H1 (cell line): ENCODE measurements around the gene POLE3. TPM values are rescaled to one million over a fixed set of nuclear protein-coding genes. Genes with fewer than 3 reads are reported as not detected.

Source experiments
- CTCF ChIA-PET: fragments of 300-600 bp; sonication (Branson Sonifier 250); formaldehyde crosslinking; loops from one replicate; lab custom pipeline; 2021; ENCODE audit not compliant: partially characterized antibody; lab: Charles Lee
- POLR2A ChIA-PET: fragments of 300-600 bp; sonication (Branson Sonifier 250); formaldehyde crosslinking; loops from one replicate; lab custom pipeline; 2021; ENCODE audit warnings: inconsistent platforms; ENCODE audit not compliant: partially characterized antibody; lab: Charles Lee
- DNase-seq, 2 experiments: peaks; one replicate each; pipeline versions ENCODE4 v3.0.0 to v3.0.0-alpha.2; 2010 to 2022; ENCODE audit warnings: low spot score in 2 of 2, low read depth in 1 of 2, mixed read lengths in 1 of 2
- FAIRE-seq: peaks from 2 replicates; lab custom pipeline; 2011; peaks lifted over from hg19 to GRCh38; lab: Jason Lieb, UNC
- H2AFZ ChIP-seq: 2 replicates; pipeline ENCODE4 v1.8.1; 2012; ENCODE audit warnings: low read length, inconsistent platforms
- H2AK5ac ChIP-seq: 2 replicates; pipeline ENCODE4 v1.6.1; 2013; ENCODE audit warnings: low read depth, low read length
- H2BK120ac ChIP-seq: replicated peaks from 2 replicates; pipeline ENCODE3; 2013; ENCODE audit warnings: low read depth, low read length, inconsistent platforms
- H2BK12ac ChIP-seq: 2 replicates; pipeline ENCODE4 v1.6.1; 2013; ENCODE audit warnings: low read depth, low read length
- H2BK15ac ChIP-seq: 2 replicates; pipeline ENCODE4 v1.6.1; 2013; ENCODE audit warnings: low read length
- H2BK20ac ChIP-seq: 2 replicates; pipeline ENCODE4 v1.6.1; 2013; ENCODE audit warnings: low read length
- H2BK5ac ChIP-seq: 2 replicates; pipeline ENCODE4 v1.6.1; 2013; ENCODE audit warnings: low read depth, low read length
- H3K14ac ChIP-seq: 2 replicates; pipeline ENCODE4 v1.6.1; 2013; ENCODE audit warnings: inconsistent platforms; ENCODE audit not compliant: insufficient read length
- H3K18ac ChIP-seq: 2 replicates; pipeline ENCODE4 v1.6.1; 2013; ENCODE audit warnings: low read length; ENCODE audit errors: extremely low read depth
- H3K23ac ChIP-seq: 2 replicates; pipeline ENCODE4 v1.6.1; 2013; ENCODE audit warnings: inconsistent platforms; ENCODE audit not compliant: insufficient read length
- H3K23me2 ChIP-seq: 2 replicates; pipeline ENCODE4 v1.6.1; 2013; ENCODE audit warnings: low read depth, low read length
- H3K27ac ChIP-seq: 2 replicates; pipeline ENCODE4 v1.6.1; 2011; ENCODE audit warnings: low read depth, low read length, inconsistent platforms
- H3K27me3 ChIP-seq, 4 experiments: replicated peaks in 1 of 4; 1 replicate in 1 of 4; 2 replicates in 3 of 4; pipeline versions ENCODE4 v1.6.1 to v1.8.1; 2011 to 2013; ENCODE audit warnings: low read length in 3 of 4, mild to moderate bottlenecking in 3 of 4, inconsistent platforms in 2 of 4, mixed read lengths in 2 of 4, moderate library complexity in 1 of 4; ENCODE audit not compliant: control insufficient read depth in 3 of 4, insufficient read depth in 3 of 4; ENCODE audit errors: extremely low read depth in 1 of 4
- H3K36me3 ChIP-seq, 4 experiments: 2 replicates each; pipeline versions ENCODE4 v1.6.1 to v1.8.1; 2011 to 2013; ENCODE audit warnings: mild to moderate bottlenecking in 4 of 4, low read length in 3 of 4, moderate library complexity in 2 of 4, control low read depth in 1 of 4, inconsistent platforms in 1 of 4; ENCODE audit not compliant: insufficient read depth in 4 of 4, control insufficient read depth in 2 of 4
- H3K4ac ChIP-seq: replicated peaks from 2 replicates; pipeline ENCODE3; 2013; ENCODE audit warnings: low read length, low read depth, mixed read lengths, inconsistent platforms; ENCODE audit not compliant: insufficient read length
- H3K4me1 ChIP-seq, 4 experiments: replicated peaks in 1 of 4; 1 replicate in 1 of 4; 2 replicates in 3 of 4; pipeline versions ENCODE4 v1.6.1 to v1.8.1; 2011 to 2013; ENCODE audit warnings: low read length in 3 of 4, inconsistent platforms in 2 of 4, mixed read lengths in 1 of 4; ENCODE audit not compliant: insufficient read depth in 4 of 4, control insufficient read depth in 3 of 4
- H3K4me2 ChIP-seq, 2 experiments: 2 replicates each; pipeline versions ENCODE4 v1.6.1 to v1.8.1; 2011 to 2013; ENCODE audit warnings: low read depth in 2 of 2, low read length in 2 of 2, control low read depth in 1 of 2, inconsistent platforms in 1 of 2, mild to moderate bottlenecking in 1 of 2; ENCODE audit not compliant: insufficient read depth in 1 of 2
- H3K4me3 ChIP-seq, 4 experiments: fragments of 200-600, 300-600 bp in 1 of 4; sonication (generic), shearing (Covaris generic), sonication (Bioruptor Twin) in 1 of 4; 2 replicates each; pipeline versions ENCODE4 v1.5.1 to v1.8.1; 2011 to 2016; ENCODE audit warnings: low read length in 4 of 4, low read depth in 3 of 4, control low read depth in 2 of 4, inconsistent platforms in 2 of 4, mild to moderate bottlenecking in 2 of 4, mixed read lengths in 1 of 4, moderate library complexity in 1 of 4; ENCODE audit not compliant: insufficient read depth in 2 of 4; ENCODE audit errors: extremely low read depth in 1 of 4
- H3K56ac ChIP-seq: replicated peaks from 2 replicates; pipeline ENCODE3; 2013; ENCODE audit warnings: low read depth, mild to moderate bottlenecking, mixed read lengths, low read length, inconsistent platforms; ENCODE audit not compliant: insufficient read length
- H3K79me1 ChIP-seq: 2 replicates; pipeline ENCODE4 v1.6.1; 2013; ENCODE audit warnings: low read depth, low read length, control low read depth
- H3K79me2 ChIP-seq, 2 experiments: 2 replicates each; pipeline versions ENCODE4 v1.6.1 to v1.8.1; 2012 to 2013; ENCODE audit warnings: low read length in 2 of 2, mild to moderate bottlenecking in 2 of 2, inconsistent platforms in 1 of 2; ENCODE audit not compliant: insufficient read depth in 2 of 2, control insufficient read depth in 1 of 2
- H3K9ac ChIP-seq, 4 experiments: replicated peaks in 1 of 4; 1 replicate in 1 of 4; 2 replicates in 3 of 4; pipeline versions ENCODE4 v1.6.1 to v1.8.1; 2011 to 2013; ENCODE audit warnings: low read depth in 3 of 4, low read length in 3 of 4, control low read depth in 2 of 4, mild to moderate bottlenecking in 2 of 4, moderate library complexity in 2 of 4, inconsistent platforms in 1 of 4; ENCODE audit errors: extremely low read depth in 1 of 4
- H3K9me3 ChIP-seq, 2 experiments: 2 replicates each; pipeline versions ENCODE4 v1.6.1 to v1.8.1; 2012 to 2013; ENCODE audit warnings: mild to moderate bottlenecking in 2 of 2, moderate library complexity in 2 of 2, control low read depth in 1 of 2, inconsistent platforms in 1 of 2, low read depth in 1 of 2, low read length in 1 of 2, mixed read lengths in 1 of 2; ENCODE audit not compliant: insufficient read depth in 2 of 2
- H4K20me1 ChIP-seq, 2 experiments: replicated peaks in 1 of 2; 2 replicates each; pipeline versions ENCODE3 to v1.8.1; 2011 to 2013; ENCODE audit warnings: inconsistent platforms in 2 of 2, low read length in 2 of 2, mild to moderate bottlenecking in 1 of 2; ENCODE audit not compliant: insufficient read depth in 2 of 2, control insufficient read depth in 1 of 2
- H4K5ac ChIP-seq: 2 replicates; pipeline ENCODE4 v1.6.1; 2013; ENCODE audit warnings: low read length, low read depth, mixed read lengths, inconsistent platforms; ENCODE audit not compliant: insufficient read length
- H4K8ac ChIP-seq: 2 replicates; pipeline ENCODE4 v1.8.0; 2013; ENCODE audit warnings: mild to moderate bottlenecking, moderate library complexity, low read length, inconsistent platforms; ENCODE audit not compliant: insufficient read depth; ENCODE audit errors: extremely low read depth
- H4K91ac ChIP-seq: replicated peaks from 2 replicates; pipeline ENCODE3; 2013; ENCODE audit warnings: low read length, mixed read lengths, inconsistent platforms; ENCODE audit not compliant: insufficient read length
- CEBPB ChIP-seq: IDR thresholded peaks from 2 replicates; pipeline ENCODE4 v1.6.1; 2012; ENCODE audit warnings: low read depth, low read length
- PHF8 ChIP-seq: fragments of 200-600 bp; sonication (generic); conservative IDR thresholded peaks from 2 replicates; pipeline ENCODE4 v1.7.1; 2012; ENCODE audit warnings: low read depth, mild to moderate bottlenecking, inconsistent platforms, low read length, moderate library complexity
- POLR2AphosphoS5 ChIP-seq: IDR thresholded peaks from 2 replicates; pipeline ENCODE4 v1.6.1; 2011; ENCODE audit warnings: low read depth, low read length
- RNF2 ChIP-seq: fragments of 200-900, 300-1000 bp; sonication (generic); IDR thresholded peaks from 2 replicates; pipeline ENCODE4 v1.7.1; 2016; ENCODE audit warnings: borderline replicate concordance, low read depth, mild to moderate bottlenecking, antibody characterized with exemption, low read length; ENCODE audit not compliant: poor library complexity, severe bottlenecking; ENCODE audit errors: missing control alignments
- WGBS, 2 experiments: shearing (Covaris generic) in 1 of 2; methylation state at CpG; one replicate each; pipeline versions ENCODE4 v1.1.6 to v1.1.7; 2013 to 2015; ENCODE audit warnings: low lambda C conversion rate in 2 of 2, mixed read lengths in 2 of 2, inconsistent platforms in 1 of 2, low coverage in 1 of 2, missing lambda C conversion rate in 1 of 2; ENCODE audit not compliant: insufficient replicate concordance in 2 of 2, insufficient coverage in 1 of 2, insufficient read length in 1 of 2; ENCODE audit errors: extremely low coverage in 1 of 2, missing lambda C conversion rate in 1 of 2; 5-methylcytosine and 5-hydroxymethylcytosine counted together
- polyA plus RNA-seq, 7 experiments: library from polyadenylated mRNA; depleted of rRNA in 3 of 7; stranded (reverse) in 5 of 7; unstranded in 2 of 7; fragments of >200 nt in 5 of 7; fragments of 200-250 nt in 2 of 7; gene quantifications; 1 replicate in 5 of 7; 2 replicates in 1 of 7; 4 replicates in 1 of 7; pipeline versions ENCODE4 v1.2.1 to v1.2.3, GENCODE V29; 2011 to 2013; ENCODE audit warnings: missing spikeins in 2 of 7, mixed read lengths in 2 of 7
- total RNA-seq: library from RNA; stranded (reverse); fragmentation: NEBNext Ultra II Directional; extraction: Animal tissue kit (Norgen Biotek cat#: 25700); gene quantifications from 2 replicates; pipeline ENCODE4 v1.2.1, GENCODE V29; 2021

Gene POLE3
- total and polyA plus RNA-seq, 2 of the 8 experiments (the other 6 are each of a cell fraction or from before 2014, with no cell fraction given) = 52.7 to 77.3 TPM

- no peaks in the 10 kb centered on the region for H3K79me2 ChIP-seq
- ChIA-PET CTCF (interaction anchor here (1.2 to 1.4 kb wide), 2 partner anchors 170 to 237 kb away, joined by 3 to 4 read pairs; no protein-coding TSS in a partner anchor), POLR2A (no interaction called here)
- no peak overlapping the region for H3K4ac ChIP-seq
- H3K23me2 ChIP-seq = no peaks in the 10 kb centered on the region
- H3K4me3 ChIP-seq = no peak overlapping the region
- H2AK5ac ChIP-seq = no peak overlapping the region
- no peaks in the 10 kb centered on the region for H4K20me1 ChIP-seq
- TF ChIP-seq RNF2 (no peak), POLR2AphosphoS5 (no peak), CEBPB (no peak), PHF8 (no peak)
- H2BK20ac ChIP-seq = no peak overlapping the region
- DNase-seq (no peak), FAIRE-seq (no peak)
- H3K56ac ChIP-seq = no peak overlapping the region
- no peak overlapping the region for H3K4me2 ChIP-seq
- H3K18ac ChIP-seq = no peak overlapping the region
- H3K23ac ChIP-seq = no peak overlapping the region
- no peak overlapping the region for H2BK12ac ChIP-seq
- no peak overlapping the region for H2BK120ac ChIP-seq
- H3K4me1 ChIP-seq = no peaks in the 10 kb centered on the region
- no peak overlapping the region for H3K27ac ChIP-seq
- no peak overlapping the region for H3K9ac ChIP-seq
- H3K9me3 ChIP-seq = no peaks in the 10 kb centered on the region
- H2BK5ac ChIP-seq = no peak overlapping the region
- H2BK15ac ChIP-seq = no peak overlapping the region
- no peak overlapping the region for H3K14ac ChIP-seq
- H3K27me3 ChIP-seq = no peaks in the 10 kb centered on the region
- H4K5ac ChIP-seq = no peak overlapping the region
- no peak overlapping the region for H4K8ac ChIP-seq
- 83% methylated on average over 4 of the region's 4 CpGs; no CpG with 5 or more reads in 1 of the 2 experiments for WGBS, 2 experiments
- H3K36me3 ChIP-seq = no peaks in the 10 kb centered on the region
- no peak overlapping the region for H2AFZ ChIP-seq
- H3K79me1 ChIP-seq = no peaks in the 10 kb centered on the region
- H4K91ac ChIP-seq = no peak overlapping the region
These were observed 6.9 kb upstream of the POLE3 start for GRCh38 chr9:113417370-113417769.
